ENCODE data around the gene GPR162. TPM values are rescaled to one million over a fixed set of nuclear protein-coding genes. Genes with fewer than 3 reads are reported as not detected.

Gene GPR162
- polyA plus RNA-seq, 1 donor (not counting 4 experiments of a cell fraction or from before 2014, with no cell fraction given), result 0.09 TPM

GRCh38 chr12:6831450-6831995 is 9.9 kb downstream of the GPR162 start:
- no peak overlapping the region for H3K4me3 ChIP-seq (ENCODE audit: control insufficient read depth in 2 of 3, extremely low read depth in 1 of 3, insufficient read depth in 2 of 3, low read depth in 1 of 3, low read length in 3 of 3)
- no peak for TF ChIP-seq EZH2 (IDR thresholded peaks at IDR 0.05; ENCODE audit: low read length)
- TF ChIP-seq, protein P1, sequence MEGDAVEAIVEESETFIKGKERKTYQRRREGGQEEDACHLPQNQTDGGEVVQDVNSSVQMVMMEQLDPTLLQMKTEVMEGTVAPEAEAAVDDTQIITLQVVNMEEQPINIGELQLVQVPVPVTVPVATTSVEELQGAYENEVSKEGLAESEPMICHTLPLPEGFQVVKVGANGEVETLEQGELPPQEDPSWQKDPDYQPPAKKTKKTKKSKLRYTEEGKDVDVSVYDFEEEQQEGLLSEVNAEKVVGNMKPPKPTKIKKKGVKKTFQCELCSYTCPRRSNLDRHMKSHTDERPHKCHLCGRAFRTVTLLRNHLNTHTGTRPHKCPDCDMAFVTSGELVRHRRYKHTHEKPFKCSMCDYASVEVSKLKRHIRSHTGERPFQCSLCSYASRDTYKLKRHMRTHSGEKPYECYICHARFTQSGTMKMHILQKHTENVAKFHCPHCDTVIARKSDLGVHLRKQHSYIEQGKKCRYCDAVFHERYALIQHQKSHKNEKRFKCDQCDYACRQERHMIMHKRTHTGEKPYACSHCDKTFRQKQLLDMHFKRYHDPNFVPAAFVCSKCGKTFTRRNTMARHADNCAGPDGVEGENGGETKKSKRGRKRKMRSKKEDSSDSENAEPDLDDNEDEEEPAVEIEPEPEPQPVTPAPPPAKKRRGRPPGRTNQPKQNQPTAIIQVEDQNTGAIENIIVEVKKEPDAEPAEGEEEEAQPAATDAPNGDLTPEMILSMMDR (optimal IDR thresholded peaks at IDR 0.05 in 1 of 3, IDR thresholded peaks at IDR 0.05 in 1 of 3, conservative IDR thresholded peaks at IDR 0.05 in 1 of 3; ENCODE audit: extremely low read depth in 1 of 3, insufficient read depth in 2 of 3, low read length in 3 of 3), result no peak
- H3K27me3 ChIP-seq (ENCODE audit: control insufficient read depth, extremely low read depth, insufficient read depth, low read length), result peaks cover 27% of the 10 kb centered on the region
- H3K9me3 ChIP-seq (ENCODE audit: control insufficient read depth, low read depth, low read length), result no peaks in the 10 kb centered on the region
- dilution Hi-C loops (cut with MboI; ENCODE audit: extremely low pct_ligation_motif_present, low sequenced_read_pairs), result no loop called here
- H3K4me1 ChIP-seq (ENCODE audit: control insufficient read depth, extremely low read depth, insufficient read depth, low read length), result peaks cover 5% of the 10 kb centered on the region
- no peak overlapping the region for H2AFZ ChIP-seq (ENCODE audit: control insufficient read depth, low read length)
- H3K4me2 ChIP-seq (ENCODE audit: control insufficient read depth, extremely low read depth, insufficient read depth, low read depth, low read length), result no peak overlapping the region
- no peaks in the 10 kb centered on the region for H3K9me1 ChIP-seq (ENCODE audit: control insufficient read depth, extremely low read depth, insufficient read depth, low read length)
- no peak for DNase-seq (ENCODE audit: low read depth, low spot score)
- no peak overlapping the region for H3K27ac ChIP-seq (ENCODE audit: control insufficient read depth, insufficient read depth, low read length)
- no peaks in the 10 kb centered on the region for H3K79me2 ChIP-seq (ENCODE audit: control insufficient read depth, insufficient read depth, low read length)
- H3K9ac ChIP-seq (ENCODE audit: control insufficient read depth, extremely low read depth, insufficient read depth, low read length), result no peak overlapping the region
- no peaks in the 10 kb centered on the region for H3K36me3 ChIP-seq (ENCODE audit: control insufficient read depth in 2 of 2, extremely low read depth in 1 of 2, insufficient read depth in 2 of 2, low read length in 2 of 2)
- FAIRE-seq, result no peak
- no peaks in the 10 kb centered on the region for H4K20me1 ChIP-seq (ENCODE audit: control insufficient read depth, extremely low read depth, insufficient read depth, low read length)

GRCh38 chr12:6832125-6832524 is 10.5 kb downstream of the GPR162 start:
- Histone ChIP-seq H2AFZ (ENCODE audit: control insufficient read depth, low read length) (no peak overlapping the region), H3K4me1 (ENCODE audit: control insufficient read depth, extremely low read depth, insufficient read depth, low read length) (peaks cover 5% of the 10 kb centered on the region), H3K4me3 (ENCODE audit: control insufficient read depth in 2 of 3, extremely low read depth in 1 of 3, insufficient read depth in 2 of 3, low read depth in 1 of 3, low read length in 3 of 3) (no peak overlapping the region), H3K79me2 (ENCODE audit: control insufficient read depth, insufficient read depth, low read length) (no peaks in the 10 kb centered on the region), H3K36me3 (ENCODE audit: control insufficient read depth in 2 of 2, extremely low read depth in 1 of 2, insufficient read depth in 2 of 2, low read length in 2 of 2) (no peaks in the 10 kb centered on the region), H3K9me1 (ENCODE audit: control insufficient read depth, extremely low read depth, insufficient read depth, low read length) (no peaks in the 10 kb centered on the region), H3K27ac (ENCODE audit: control insufficient read depth, insufficient read depth, low read length) (no peak overlapping the region), H3K9ac (ENCODE audit: control insufficient read depth, extremely low read depth, insufficient read depth, low read length) (no peak overlapping the region), H4K20me1 (ENCODE audit: control insufficient read depth, extremely low read depth, insufficient read depth, low read length) (no peaks in the 10 kb centered on the region), H3K9me3 (ENCODE audit: control insufficient read depth, low read depth, low read length) (no peaks in the 10 kb centered on the region), H3K4me2 (ENCODE audit: control insufficient read depth, extremely low read depth, insufficient read depth, low read depth, low read length) (no peak overlapping the region), H3K27me3 (ENCODE audit: control insufficient read depth, extremely low read depth, insufficient read depth, low read length) (peaks cover 27% of the 10 kb centered on the region)
- dilution Hi-C loops (cut with MboI; ENCODE audit: extremely low pct_ligation_motif_present, low sequenced_read_pairs), result no loop called here
- FAIRE-seq (no peak), DNase-seq (ENCODE audit: low read depth, low spot score) (no peak)
- TF ChIP-seq EZH2 (IDR thresholded peaks at IDR 0.05; ENCODE audit: low read length), result no peak
- TF ChIP-seq, protein P1 (optimal IDR thresholded peaks at IDR 0.05 in 1 of 3, IDR thresholded peaks at IDR 0.05 in 1 of 3, conservative IDR thresholded peaks at IDR 0.05 in 1 of 3; ENCODE audit: extremely low read depth in 1 of 3, insufficient read depth in 2 of 3, low read length in 3 of 3), result no peak
